Right lobe of liver (tissue), 6 donors: ENCODE data around the gene RAPGEFL1. TPM values are rescaled to one million over a fixed set of nuclear protein-coding genes. Genes with fewer than 3 reads are reported as not detected.

ENCODE experiments used
- ATAC-seq, 4 donors: fragments of 200-7000 bp; cut with Tn5 transposase; one replicate each; pipeline ENCODE4 v1.9.1; 2020; ENCODE audit warnings: mild to moderate bottlenecking in 4 of 4, moderate library complexity in 4 of 4
- DNase-seq, 3 donors: peaks; one replicate each; pipeline ENCODE4 v3.0.0-alpha.2; 2020
- H3K27ac ChIP-seq, 3 donors: fragments of 200-600 bp; one replicate each; pipeline ENCODE4 v1.8.0; 2022
- H3K27me3 ChIP-seq, 2 donors: fragments of 200-600 bp; one replicate each; pipeline ENCODE4 v1.8.0; 2022
- H3K36me3 ChIP-seq, 4 donors: fragments of 200-600 bp; sonication (generic) in 1 of 4; one replicate each; pipeline versions ENCODE4 v1.5.1 to v1.8.0; 2017 to 2022; ENCODE audit warnings: control low read depth in 1 of 4
- H3K4me1 ChIP-seq, 4 donors: fragments of 200-600 bp; sonication (generic) in 1 of 4; one replicate each; pipeline versions ENCODE4 v1.5.1 to v1.8.0; 2017 to 2022; ENCODE audit warnings: control low read depth in 1 of 4
- H3K4me3 ChIP-seq, 3 donors: fragments of 200-600 bp; one replicate each; pipeline ENCODE4 v1.8.0; 2022
- H3K9me3 ChIP-seq, 4 donors: fragments of 200-600 bp; sonication (generic) in 1 of 4; one replicate each; pipeline versions ENCODE4 v1.5.1 to v1.8.0; 2017 to 2022; ENCODE audit warnings: control low read depth in 1 of 4
- CTCF ChIP-seq, 4 donors: fragments of 200-600 bp in 3 of 4; fragments of 450-650 bp in 1 of 4; IDR thresholded peaks; one replicate each; pipeline versions ENCODE4 v1.5.1 to v1.8.0; 2016 to 2022; ENCODE audit warnings: antibody characterized with exemption in 4 of 4, mild to moderate bottlenecking in 2 of 4
- POLR2A ChIP-seq: fragments of 450-650 bp; IDR thresholded peaks from one replicate; pipeline ENCODE4 v1.6.1; 2017; ENCODE audit warnings: antibody characterized with exemption, mild to moderate bottlenecking
- WGBS: methylation state at CpG from one replicate; pipeline ENCODE4 v1.1.6; 2018; ENCODE audit warnings: low coverage, low lambda C conversion rate; ENCODE audit not compliant: insufficient coverage; ENCODE audit errors: missing lambda C conversion rate; 5-methylcytosine and 5-hydroxymethylcytosine counted together
- intact Hi-C, 2 donors: fragments of 100-400 bp; cut with DNase I; formaldehyde crosslinking; loops; one replicate each; pipeline versions ENCODE4 v1.11.2 to v1.14.1; 2022
- total RNA-seq, 6 experiments: library from RNA; depleted of rRNA in 2 of 6; stranded (reverse); fragments of >200 nt in 2 of 6; fragmentation: NEBNext Ultra II Directional in 3 of 6; extraction: Animal tissue kit (Norgen Biotek cat#: 25700) in 3 of 6; gene quantifications; one replicate each; pipeline versions ENCODE4 v1.1.0 to v1.2.4, GENCODE V29; 2016 to 2023
- donor health status: DM: no; HTN: yes; CAD: no.
- donor health status: DM: no; HTN: no; CAD: no.
- donor health status: DM: no; HTN: no; CAD: no.
- donor health status: DM: no; HTN: yes; CAD: no.
- donor health status: DM: no; HTN: yes; CAD: no.

The RAPGEFL1 gene
- total RNA-seq, 6 experiments from 2014 or later = 1.4 to 16.5 (median 4.4) TPM

GRCh38 chr17:40168262-40168832 is 8.9 kb upstream of the RAPGEFL1 start:
- no peak for TF ChIP-seq POLR2A
- TF ChIP-seq CTCF (IDR thresholded peaks at IDR 0.05) = peak; percentile 75 to 94 (median 78)
- intact Hi-C loops = loop anchor here in 1 of 2 donors (10.0 kb wide), 1 partner anchor 54 kb away; no protein-coding TSS in a partner anchor
- 22% methylated on average over 11 of the region's 11 CpGs for WGBS
- Histone ChIP-seq H3K4me1 (peaks cover 0 to 10% (median 5%) of the 10 kb centered on the region in 4 donors), H3K36me3 (peaks cover 15 to 85% (median 44%) of the 10 kb centered on the region in 4 donors), H3K9me3 (no peaks in the 10 kb centered on the region), H3K27me3 (no peaks in the 10 kb centered on the region), H3K27ac (peak overlapping the region in 2 of 3 donors; percentile 25 to 33), H3K4me3 (no peak overlapping the region)
- no peak for DNase-seq
- ATAC-seq = peak; percentile 81 to 91 (median 86)

DNA sequence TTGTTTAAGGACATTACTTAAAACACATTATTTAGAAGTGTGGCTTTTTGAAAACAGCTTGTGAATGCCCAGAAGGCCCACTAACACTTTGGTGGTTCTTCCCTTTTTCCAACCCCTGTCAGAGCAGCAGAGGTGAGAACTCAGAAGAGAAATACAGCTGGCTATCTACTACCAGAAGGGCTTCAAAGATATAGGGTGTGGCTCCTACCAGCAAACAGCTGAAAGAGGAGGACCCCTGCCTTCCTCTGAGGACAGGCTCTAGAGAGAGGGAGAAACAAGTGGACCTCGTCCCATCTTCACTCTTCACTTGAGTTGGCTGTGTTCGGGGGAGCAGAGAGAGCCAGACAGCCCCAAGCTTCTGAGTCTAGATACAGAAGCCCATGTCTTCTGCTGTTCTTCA is 6.9 kb upstream of the RAPGEFL1 start:
- Histone ChIP-seq H3K4me1 (peaks cover 0 to 17% (median 8%) of the 10 kb centered on the region in 4 donors), H3K36me3 (peaks cover 15 to 66% (median 36%) of the 10 kb centered on the region in 4 donors)
- ATAC-seq = no peak

DNA sequence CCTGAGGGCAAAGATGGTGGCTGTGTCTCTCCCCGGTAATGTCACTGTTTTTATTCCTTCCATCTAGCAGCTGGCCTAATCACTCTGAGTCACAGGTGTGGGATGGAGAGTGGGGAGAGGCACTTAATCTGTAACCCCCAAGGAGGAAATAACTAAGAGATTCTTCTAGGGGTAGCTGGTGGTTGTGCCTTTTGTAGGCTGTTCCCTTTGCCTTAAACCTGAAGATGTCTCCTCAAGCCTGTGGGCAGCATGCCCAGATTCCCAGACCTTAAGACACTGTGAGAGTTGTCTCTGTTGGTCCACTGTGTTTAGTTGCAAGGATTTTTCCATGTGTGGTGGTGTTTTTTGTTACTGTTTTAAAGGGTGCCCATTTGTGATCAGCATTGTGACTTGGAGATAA is 5.5 kb upstream of the RAPGEFL1 start:
- Histone ChIP-seq H3K27ac (no peak overlapping the region), H3K27me3 (no peaks in the 10 kb centered on the region), H3K4me1 (peaks cover 0 to 17% (median 8%) of the 10 kb centered on the region in 4 donors), H3K9me3 (no peaks in the 10 kb centered on the region), H3K36me3 (peaks cover 15 to 54% (median 30%) of the 10 kb centered on the region in 4 donors), H3K4me3 (no peak overlapping the region)
- no peak for TF ChIP-seq POLR2A
- DNase-seq = peak in 1 of 3 donors; percentile 2
- WGBS = 88% methylated on average over 1 of the region's 1 CpG
- intact Hi-C loops = loop anchor here in 1 of 2 donors (10.0 kb wide), 2 partner anchors 117 to 157 kb away; partner anchors contain the start of genes CSF3 and MED24
- ATAC-seq = no peak

More for the DNA sequence above, 6.9 kb upstream of the RAPGEFL1 start:
- Histone ChIP-seq H3K27me3 (no peaks in the 10 kb centered on the region), H3K9me3 (no peaks in the 10 kb centered on the region), H3K27ac (no peak overlapping the region), H3K4me3 (no peak overlapping the region)
- no peak for TF ChIP-seq CTCF (IDR thresholded peaks at IDR 0.05)
- TF ChIP-seq POLR2A = no peak
- DNase-seq = peak in 1 of 3 donors; percentile 4
- intact Hi-C loops = loop anchor here in 1 of 2 donors (10.0 kb wide), 2 partner anchors 116 to 156 kb away; partner anchors contain the start of genes CSF3 and MED24
- 100% methylated on average over 2 of the region's 2 CpGs for whole genome bisulfite sequencing

DNA sequence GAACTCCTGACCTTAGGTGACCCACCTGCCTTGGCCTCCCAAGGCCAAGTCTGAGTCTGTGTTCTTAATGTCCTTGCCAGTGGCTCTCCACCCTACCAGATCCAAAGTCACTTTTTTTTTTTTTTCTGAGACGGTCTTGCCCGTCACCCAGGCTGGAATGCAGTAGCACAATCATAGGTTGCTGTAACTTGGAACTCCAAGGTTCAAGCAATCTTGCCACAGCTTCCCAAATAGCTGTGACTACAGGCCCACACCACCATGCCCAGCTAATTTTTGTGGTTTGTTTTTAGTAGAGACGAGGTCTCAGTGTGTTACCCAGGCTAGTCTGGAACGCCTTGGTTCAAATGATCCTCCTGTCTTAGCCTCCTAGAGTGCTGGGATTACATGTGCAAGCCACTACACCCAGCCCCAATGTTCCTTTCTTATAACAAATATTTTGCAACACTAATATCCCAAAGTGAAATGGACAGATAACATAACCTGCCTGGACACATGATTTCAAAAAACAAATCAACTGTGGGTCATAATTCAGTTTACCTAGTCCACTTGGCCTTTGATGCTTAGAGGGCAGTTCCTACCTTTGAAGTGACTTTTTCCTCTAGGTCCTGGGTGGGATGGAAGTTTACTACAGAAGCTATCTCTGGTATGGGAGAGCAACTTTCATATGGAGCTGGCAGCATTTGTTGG is 4.0 kb upstream of the RAPGEFL1 start:
- Histone ChIP-seq H3K4me3 (no peak overlapping the region), H3K4me1 (peaks cover 0 to 29% (median 9%) of the 10 kb centered on the region in 4 donors), H3K9me3 (no peaks in the 10 kb centered on the region), H3K36me3 (peaks cover 8 to 39% (median 23%) of the 10 kb centered on the region in 4 donors), H3K27ac (peak overlapping the region in 2 of 3 donors; percentile 39 to 55), H3K27me3 (no peaks in the 10 kb centered on the region)
- WGBS = 58% methylated on average over 4 of the region's 4 CpGs
- TF ChIP-seq POLR2A (no peak), CTCF (IDR thresholded peaks at IDR 0.05) (no peak)
- DNase-seq (peak in 1 of 3 donors; percentile 5), ATAC-seq (peak; percentile 39 to 64 (median 58))
- intact Hi-C loops = loop anchor here in 1 of 2 donors (10.0 kb wide), 2 partner anchors 118 to 158 kb away; partner anchors contain the start of genes CSF3 and MED24
